Colon (tissue), 2 donors: Measurements from ENCODE around the gene CYP1A2.
"Not testable (repeated sequence)": the region's sequence is repeated elsewhere in the genome, so short reads cannot be mapped to it uniquely, and the experiment has no call there.

Experiments used
- FAIRE-seq: peaks from 2 replicates; lab custom pipeline; 2012; peaks lifted over from hg19 to GRCh38; lab: Jason Lieb, UNC
- donor health status: control.
- donor health status: control.

CYP1A2 gene

DNA sequence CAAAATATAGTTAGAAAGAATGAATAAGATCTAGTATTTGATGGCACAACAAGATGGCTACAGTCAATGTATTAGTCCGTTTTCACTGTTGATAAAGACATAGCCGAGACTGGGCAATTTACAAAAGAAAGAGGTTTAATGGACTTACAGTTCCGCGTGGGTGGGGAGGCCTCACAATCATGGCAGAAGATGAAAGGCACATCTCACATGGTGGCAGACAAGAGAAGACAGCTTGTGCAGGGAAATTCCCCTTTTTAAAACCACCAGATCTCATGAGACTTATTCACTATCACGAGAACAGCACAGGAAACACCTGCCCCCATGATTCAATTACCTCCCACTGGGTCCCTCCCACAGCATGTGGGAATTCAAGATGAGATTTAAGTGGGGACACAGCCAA lies 10.4 kb upstream of the CYP1A2 start:
- FAIRE-seq = not testable (repeated sequence)

DNA sequence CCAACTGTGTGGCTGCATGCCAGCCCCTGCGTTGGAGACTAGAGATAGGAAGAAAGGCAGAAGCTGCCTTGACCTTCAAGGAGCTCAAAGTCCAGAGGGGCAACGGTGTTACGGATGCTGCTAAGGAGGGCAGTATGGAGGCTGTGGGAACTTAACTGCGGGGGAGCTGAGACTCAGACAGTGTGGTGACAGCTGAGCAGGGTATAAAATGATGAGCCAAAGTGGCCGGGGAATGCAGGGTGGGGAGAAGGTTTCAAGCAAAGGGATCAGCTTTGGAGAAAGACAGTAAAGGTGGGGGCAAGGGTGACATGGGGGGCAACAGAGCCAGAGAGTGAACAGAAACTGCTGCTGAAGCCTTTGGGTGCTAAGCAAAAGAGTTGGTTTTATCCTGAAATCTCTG lies 6.2 kb upstream of the CYP1A2 start:
- no peak for FAIRE-seq

DNA sequence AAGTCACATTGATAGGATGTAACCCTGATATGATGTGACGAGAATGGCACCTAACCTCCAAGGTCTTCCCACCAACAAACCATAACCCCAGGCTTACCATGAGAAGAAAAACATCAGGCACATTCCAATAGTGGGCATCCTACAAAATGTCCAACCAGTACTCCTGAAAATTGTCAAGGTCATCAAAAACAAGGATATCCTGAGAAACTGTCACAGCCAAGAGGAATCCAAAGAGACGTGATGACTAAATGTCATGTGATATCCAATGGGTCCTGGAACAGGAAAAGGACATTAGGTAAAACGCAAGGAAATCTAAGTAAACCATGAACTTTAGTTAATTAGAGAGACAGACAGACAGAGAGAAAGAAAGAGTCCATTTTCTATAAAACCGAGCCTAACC lies 2.3 kb upstream of the CYP1A2 start:
- no peak for FAIRE-seq

DNA sequence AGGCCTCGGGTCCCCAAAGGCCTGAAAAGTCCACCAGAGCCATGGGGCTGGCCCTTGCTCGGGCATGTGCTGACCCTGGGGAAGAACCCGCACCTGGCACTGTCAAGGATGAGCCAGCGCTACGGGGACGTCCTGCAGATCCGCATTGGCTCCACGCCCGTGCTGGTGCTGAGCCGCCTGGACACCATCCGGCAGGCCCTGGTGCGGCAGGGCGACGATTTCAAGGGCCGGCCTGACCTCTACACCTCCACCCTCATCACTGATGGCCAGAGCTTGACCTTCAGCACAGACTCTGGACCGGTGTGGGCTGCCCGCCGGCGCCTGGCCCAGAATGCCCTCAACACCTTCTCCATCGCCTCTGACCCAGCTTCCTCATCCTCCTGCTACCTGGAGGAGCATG lies 1.2 kb downstream of the CYP1A2 start:
- FAIRE-seq = no peak

DNA sequence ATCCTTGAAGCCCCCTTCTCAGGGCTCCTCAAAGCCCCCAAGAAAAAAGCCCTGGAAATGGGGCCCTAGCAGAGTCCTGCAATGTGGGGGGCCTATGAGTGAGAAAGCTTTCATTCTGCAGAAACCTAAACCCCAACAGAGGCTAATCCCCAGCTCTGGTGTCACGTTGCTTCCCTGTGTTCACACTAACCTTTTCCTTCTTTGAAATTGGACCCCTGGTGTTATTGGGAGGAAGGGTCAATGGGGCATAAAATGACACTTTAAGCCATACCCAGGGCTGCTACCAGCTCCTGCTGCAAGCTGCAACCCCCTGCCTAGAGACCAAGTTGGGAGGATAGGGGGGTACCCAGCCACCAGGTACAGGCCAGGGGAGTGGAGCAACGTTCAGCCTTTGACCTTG lies 2.1 kb downstream of the CYP1A2 start:
- no peak for FAIRE-seq

DNA sequence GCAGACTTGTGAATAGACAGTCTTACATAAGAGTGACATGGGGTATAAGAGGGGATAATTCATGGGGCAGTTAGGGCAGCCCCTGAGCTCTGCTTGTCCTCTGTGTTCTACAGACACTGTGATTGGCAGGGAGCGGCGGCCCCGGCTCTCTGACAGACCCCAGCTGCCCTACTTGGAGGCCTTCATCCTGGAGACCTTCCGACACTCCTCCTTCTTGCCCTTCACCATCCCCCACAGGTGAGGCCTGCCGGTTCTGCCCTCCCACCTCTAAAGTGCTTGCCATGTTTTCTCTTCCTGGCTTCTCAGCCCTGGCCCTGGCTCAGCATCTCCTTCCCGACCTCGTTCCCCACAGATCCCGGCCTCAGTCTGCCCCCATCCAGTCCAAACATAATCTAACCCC lies 3.4 kb downstream of the CYP1A2 start:
- no peak for FAIRE-seq

DNA sequence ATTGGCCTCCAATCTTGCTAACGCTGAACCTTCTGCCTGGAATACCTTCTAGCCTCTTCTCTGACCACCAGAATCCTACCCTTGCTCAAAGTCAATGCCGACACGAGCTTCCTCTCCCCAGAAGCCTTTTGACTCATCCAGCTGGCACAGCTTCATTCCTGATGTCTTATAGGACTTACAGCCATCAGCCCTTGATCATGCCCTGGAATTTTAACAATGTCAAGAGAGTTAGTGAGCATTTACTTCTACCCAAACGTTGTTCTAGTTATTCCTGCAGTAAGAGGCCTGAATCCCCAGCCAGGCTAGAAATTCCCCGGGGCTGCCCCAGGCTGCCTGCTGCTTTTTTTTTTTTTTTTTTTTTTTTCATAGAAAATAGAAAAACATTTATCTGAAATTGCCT lies 3.9 kb downstream of the CYP1A2 start:
- no peak for FAIRE-seq

DNA sequence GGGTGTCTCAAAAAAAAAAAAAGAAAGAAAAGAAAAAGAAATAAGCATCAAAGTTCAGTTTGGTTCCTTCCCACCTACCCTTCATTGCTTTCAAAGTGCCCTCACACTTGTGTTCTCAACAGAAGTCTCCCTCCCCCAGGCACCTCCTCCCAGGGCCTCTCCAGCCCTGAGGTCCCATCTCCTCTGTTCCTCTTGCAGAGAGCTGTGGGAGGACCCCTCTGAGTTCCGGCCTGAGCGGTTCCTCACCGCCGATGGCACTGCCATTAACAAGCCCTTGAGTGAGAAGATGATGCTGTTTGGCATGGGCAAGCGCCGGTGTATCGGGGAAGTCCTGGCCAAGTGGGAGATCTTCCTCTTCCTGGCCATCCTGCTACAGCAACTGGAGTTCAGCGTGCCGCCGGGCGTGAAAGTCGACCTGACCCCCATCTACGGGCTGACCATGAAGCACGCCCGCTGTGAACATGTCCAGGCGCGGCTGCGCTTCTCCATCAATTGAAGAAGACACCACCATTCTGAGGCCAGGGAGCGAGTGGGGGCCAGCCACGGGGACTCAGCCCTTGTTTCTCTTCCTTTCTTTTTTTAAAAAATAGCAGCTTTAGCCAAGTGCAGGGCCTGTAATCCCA lies 6.1 kb downstream of the CYP1A2 start:
- FAIRE-seq = no peak

DNA sequence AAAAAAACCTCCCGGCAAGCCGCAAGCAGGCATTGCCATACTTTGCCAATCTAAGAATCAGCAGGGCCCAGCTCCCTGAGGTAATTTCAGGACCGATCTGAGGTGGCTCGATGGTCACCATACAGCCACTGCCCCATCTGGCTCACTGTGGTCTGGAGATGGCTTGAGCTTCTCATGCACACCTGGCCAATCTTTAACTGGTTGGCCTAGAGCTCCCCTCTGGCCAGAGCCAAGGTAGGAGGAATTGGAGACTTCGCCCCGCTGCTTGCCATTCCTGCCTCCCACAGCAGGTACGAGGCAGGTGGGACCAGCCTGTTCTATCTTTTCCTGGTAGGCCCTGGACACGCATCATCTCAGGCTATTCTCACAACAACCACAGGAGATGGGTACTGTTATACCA lies 10.1 kb downstream of the CYP1A2 start:
- no peak for FAIRE-seq

DNA sequence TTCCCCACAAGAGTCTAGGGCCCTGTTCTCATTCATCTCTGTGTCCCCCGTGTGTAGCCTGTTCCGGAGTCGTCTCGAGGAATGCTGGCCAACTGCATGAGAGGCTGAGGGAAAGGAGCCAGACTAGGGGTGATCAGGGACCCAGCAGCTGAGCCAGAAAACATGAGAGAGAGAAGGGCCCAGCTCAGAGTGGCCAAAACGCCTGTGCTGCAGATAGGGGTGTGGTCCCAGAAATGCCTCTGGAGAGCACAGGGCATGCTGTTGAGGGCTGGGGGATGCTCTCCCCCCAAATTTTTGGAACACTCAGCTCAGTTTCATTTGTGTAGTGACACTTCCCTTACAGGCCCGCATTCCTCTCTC lies 14.1 kb downstream of the CYP1A2 start:
- FAIRE-seq = no peak

DNA sequence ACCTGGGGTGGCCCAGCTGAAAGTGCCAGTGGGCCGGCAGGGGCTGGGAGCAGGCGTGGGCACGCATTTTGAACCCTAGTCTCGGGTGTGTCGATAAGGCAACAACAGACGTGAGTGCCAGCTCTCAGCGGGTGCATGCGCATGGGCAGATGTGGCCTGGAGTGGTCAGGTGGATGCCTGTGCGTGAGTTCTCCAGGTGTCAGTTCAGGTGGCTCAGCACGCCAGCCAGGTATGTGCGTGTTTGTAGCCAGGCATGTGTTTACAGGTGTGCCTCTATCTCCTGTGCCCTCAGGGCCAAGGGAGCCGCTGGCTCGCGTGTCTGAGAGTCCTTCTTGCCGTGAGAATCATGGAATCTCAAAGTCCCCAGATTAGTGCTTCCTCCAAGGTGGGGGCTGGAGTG lies 14.8 kb downstream of the CYP1A2 start:
- no peak for FAIRE-seq

DNA sequence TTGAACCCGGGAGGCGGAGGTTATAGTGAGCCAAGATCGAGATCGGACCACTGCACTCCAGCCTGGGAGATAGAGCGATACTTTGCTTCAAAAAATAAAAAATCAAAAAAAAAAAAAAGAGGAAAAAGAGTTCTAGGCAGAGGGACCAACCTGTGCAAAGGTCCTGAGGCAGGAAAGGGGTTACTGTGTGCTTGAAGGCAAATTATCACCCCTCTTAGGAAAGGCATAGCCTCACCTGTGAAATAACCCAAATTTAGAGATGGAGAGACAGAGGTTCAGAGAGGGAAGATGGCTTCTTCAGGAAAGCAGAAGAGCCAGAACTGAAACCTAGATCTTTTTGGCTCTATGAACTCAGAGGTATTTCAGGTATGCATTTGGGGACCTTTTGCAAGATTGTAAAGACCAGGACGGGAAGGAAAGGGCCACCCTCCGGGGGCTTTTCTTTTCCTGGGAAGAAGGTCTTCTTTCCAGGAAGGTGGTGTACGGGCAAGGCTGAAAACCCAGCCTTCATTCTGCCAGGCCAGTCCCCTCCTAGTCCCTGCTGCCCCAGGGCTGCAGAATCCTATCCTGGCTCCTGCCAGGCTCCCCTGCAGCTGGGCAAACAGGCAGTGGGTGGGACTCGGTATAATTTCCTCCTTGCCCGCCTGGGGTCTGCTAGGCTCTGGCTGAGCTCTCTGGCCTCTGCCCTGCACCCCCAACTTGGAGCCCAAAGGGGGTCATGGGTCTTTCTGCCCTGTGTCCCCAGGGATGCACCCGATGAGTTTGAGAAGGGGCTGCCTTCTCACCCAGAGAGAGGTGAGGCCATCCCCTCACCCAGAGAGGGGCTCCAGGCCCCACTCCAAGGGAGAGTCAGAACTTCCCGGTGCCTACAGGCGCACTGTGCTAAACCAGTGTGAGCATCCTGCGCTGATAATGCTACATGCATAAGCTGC lies 18.8 kb downstream of the CYP1A2 start:
- no peak for FAIRE-seq

DNA sequence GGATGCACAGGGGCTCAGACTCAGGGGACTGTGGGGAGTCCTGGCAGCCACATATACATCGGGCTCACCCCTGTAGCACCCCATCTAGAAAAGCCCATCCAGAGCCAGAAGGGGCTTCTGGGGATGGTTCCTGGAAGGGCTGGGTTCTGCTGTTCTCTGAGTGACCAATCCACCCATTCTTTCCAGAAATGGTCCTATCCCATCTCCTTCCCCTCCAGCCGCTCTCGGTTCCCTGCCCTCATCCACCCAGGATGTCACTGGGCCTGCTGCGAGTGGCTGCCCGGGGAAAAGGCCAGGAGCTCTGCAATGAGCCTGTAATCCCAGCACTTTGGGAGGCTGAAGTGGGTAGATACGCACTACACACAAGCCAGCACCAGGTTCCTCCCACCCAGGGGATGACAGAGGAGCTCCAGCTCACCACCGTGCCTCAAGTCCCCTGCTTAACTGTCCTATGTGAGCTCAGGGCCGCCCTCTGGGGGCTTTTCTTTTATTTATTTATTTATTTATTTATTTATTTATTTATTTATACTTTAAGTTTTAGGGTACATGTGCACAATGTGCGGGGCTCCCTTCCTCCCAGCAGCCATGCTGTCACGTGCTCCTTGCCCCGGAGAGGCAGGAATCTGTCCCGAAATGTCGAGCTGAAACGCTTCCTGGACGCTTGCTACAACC lies 19.6 kb downstream of the CYP1A2 start:
- FAIRE-seq = no peak

DNA sequence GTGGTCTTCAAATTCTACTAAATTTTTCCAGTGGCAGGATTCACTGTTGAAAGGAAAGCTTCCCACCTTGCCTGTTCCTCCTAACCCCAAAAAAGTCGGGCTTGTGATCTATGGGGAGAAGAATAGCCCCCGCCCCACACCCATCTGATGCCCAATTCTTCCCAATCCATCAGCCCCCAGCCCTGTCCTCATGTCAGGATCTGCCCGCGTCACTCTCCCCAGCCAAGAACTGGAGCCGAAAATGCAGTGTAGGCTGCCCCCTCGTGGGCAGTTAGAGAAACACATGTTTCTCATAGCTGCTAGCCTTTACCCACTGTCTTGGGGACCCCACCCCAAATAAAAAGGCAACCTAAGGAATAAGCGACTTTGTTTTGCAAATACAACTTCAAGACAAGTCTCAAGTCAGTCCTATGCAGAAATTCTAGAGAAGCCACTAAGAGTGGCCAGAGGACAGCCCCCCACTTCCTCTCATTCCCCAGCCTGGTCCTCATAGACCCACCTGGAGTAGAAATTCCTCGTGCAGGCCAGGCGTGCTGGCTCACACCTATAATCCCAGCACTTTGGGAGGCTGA lies 20.2 kb downstream of the CYP1A2 start:
- no peak for FAIRE-seq

DNA sequence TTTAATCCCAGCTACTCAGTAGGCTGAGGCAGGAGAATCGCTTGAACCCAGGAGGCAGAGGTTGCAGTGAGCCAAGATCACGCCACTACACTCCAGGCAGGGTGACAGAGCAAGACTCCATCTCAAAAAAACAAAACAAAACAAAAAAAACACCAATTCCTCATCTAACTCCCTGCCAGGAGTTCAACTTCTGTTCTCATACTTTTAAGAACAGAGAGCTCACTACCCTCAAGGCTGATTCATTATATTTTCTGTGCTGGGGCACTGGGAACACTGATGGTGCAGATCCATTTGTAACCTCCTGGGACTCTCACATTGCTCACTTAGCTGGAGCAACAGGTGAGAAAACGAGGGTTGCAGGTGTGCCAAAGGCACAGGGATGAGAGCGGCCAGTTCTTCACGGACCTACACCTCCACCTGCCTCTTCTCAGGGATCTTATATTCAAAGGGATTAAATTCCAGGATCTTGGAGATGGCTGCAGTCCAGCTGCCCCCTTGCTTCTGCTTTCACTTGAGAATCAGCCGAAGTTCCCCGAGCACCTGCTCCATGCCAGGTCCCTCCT lies 20.9 kb downstream of the CYP1A2 start:
- no peak for FAIRE-seq

DNA sequence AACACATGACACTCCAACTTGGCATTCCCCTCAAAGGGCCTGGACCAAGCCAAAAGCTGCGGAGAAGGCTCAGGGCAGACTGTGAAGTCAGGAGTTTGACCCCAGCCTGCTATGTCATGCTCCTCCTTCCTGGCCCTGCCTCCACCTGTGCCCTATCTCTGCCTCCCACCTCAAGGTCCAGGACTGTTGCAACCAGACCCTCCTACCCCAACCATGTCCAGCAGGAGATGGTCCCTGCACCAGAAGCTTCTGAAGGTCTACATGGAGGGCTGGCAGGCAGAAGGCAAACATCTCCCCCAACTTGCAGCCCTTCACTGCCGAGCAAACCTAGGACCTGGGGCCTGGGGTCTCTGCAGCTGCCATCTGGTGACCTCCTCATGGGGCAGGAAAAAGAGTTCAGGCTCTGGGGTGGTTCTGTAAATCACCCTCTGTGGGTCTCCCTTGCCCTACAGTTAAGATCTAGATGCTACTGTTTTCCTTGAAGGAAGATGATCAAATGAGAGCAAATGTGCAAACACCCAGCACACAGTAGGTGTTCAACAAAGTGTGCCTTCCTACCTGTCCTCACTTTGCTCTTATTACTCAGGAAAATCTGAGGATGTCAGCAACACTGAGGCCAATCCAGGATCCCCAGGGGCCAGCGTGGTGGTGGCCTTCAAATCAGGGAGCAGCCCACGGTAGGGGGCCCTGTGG lies 21.7 kb downstream of the CYP1A2 start:
- no peak for FAIRE-seq

DNA sequence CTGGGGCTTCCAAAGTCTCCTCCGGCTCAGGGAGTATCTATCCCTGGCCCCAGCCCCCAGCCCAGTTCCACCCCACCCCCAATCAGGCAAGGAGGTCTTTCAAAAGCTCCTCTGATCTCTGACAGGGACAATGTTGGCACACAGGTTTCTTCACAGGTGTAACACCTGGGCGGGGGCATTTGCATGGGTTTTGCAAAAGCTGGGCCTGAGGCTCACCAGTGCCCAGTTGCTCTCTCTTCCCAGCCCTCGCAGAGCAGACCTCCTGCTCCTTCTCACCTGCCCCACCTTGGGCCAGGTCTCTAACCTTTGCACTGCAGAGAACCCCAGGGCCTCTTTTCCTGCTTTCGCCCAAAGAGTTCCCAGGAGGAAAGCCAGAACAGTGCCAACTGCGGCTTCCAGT lies 24.7 kb downstream of the CYP1A2 start:
- FAIRE-seq = no peak

DNA sequence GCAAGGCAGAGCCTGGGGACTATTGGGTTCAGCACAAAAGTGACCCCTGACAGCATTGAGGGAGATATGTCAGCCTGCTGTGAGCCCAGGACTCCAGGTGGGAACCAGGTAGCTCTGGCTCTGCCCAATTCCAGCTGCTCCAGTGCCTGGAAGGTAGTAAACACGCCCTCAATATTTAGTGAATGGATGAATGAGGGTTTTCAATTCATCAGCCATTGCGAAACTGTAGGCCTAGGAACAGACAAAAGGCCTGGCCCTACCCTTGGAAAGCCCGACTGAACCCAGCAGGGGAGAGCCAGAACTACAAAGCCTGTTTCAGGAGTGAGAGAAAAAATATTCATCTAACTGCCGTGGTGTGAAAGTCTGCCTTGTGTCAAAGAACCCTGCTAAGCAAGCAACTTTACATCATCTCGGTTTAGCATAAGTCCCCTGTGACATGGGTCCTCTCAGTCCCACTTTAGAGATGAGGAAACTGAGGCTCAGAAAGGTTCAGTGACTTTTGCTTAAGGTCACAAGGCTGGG lies 25.1 kb downstream of the CYP1A2 start:
- FAIRE-seq = no peak

DNA sequence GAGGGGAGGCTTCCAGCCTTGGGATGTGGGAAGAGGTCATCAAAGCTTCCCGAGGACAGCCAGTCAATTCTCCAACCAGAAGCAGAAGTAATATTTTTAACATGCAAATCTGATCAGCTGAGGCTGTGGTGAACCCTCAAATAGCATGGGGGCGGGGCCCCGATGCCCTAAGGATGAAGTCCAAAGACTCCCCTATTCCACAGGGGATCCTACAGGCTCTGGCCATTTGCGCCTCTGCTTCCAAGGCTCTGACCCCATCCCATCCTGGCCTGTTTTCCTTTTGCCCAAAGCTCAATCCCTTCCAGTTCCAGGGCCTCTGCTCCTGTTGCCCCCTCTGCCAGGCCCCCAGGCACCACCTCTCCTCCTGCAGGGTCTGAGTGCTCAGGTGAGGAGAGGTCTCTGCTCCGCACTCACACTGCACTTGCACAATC lies 26.5 kb downstream of the CYP1A2 start:
- no peak for FAIRE-seq

DNA sequence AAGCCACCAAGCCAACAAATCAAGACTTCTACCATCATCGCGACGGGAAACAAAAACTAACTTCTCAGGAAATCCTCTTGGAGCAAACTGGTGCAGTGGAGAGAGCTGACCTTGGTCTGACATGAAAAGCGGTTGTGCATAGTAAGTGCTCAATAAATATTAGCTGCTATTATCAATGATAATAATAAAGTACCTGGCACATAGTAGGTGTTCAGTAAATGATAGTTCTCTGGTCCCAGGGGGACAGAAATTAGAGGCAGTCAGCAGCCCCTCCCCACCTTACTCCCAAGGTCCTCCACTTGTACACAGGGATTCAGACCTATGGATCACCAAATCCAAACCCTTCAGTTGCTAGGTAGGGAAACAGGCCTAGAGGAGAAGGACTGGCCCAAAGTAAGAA lies 27.2 kb downstream of the CYP1A2 start:
- no peak for FAIRE-seq
